Spleen (tissue), 7 donors: ENCODE data around the gene SF3B1.

Experiments
- CTCF ChIP-seq, 11 experiments: fragments of 200-600 bp in 7 of 11; fragments of 450-650 bp in 4 of 11; sonication (generic) in 4 of 11; IDR thresholded peaks in 8 of 11; conservative IDR thresholded peaks in 3 of 11; 1 replicate in 7 of 11; 2 replicates in 4 of 11; pipeline versions ENCODE4 v1.4.0 to v1.8.0; 2016 to 2021; ENCODE audit warnings: antibody characterized with exemption in 11 of 11, inconsistent platforms in 4 of 11, mild to moderate bottlenecking in 1 of 11
- POLR2A ChIP-seq, 3 donors: fragments of 450-650 bp; IDR thresholded peaks; one replicate each; pipeline ENCODE4 v1.5.1; 2017; ENCODE audit warnings: antibody characterized with exemption in 3 of 3, mild to moderate bottlenecking in 1 of 3
- donor health status: DM: no; HTN: no; CAD: no; lungs with moderate emphysema.
- donor health status: DM: no; HTN: no; CAD: no.
- donor health status: DM: no; HTN: no; CAD: no.

- no peak for TF ChIP-seq CTCF (IDR thresholded peaks at IDR 0.05 in 8 of 11, conservative IDR thresholded peaks at IDR 0.05 in 3 of 11)
- TF ChIP-seq POLR2A (IDR thresholded peaks at IDR 0.05): no peak
Observed at GRCh38 chr2:197480165-197481036, 45.6 kb upstream of the SF3B1 start.
